Stimulated activated CD4-positive, alpha-beta T cell treated with anti-CD3 and anti-CD28 coated beads, Interleukin-12 subunit alpha, Interleukin-12 subunit beta, amount 100 ng/mL, for 48 hours (primary cell): ENCODE data around the gene RNF220.

Source experiments
- DNase-seq, 3 donors: peaks; one replicate each; pipeline ENCODE4 v3.0.0-alpha.2; 2020; ENCODE audit warnings: low read depth in 2 of 3, low spot score in 1 of 3

RNF220 gene

GRCh38 chr1:44431861-44432260 lies 26.8 kb downstream of the RNF220 start:
- DNase-seq = no peak

DNA sequence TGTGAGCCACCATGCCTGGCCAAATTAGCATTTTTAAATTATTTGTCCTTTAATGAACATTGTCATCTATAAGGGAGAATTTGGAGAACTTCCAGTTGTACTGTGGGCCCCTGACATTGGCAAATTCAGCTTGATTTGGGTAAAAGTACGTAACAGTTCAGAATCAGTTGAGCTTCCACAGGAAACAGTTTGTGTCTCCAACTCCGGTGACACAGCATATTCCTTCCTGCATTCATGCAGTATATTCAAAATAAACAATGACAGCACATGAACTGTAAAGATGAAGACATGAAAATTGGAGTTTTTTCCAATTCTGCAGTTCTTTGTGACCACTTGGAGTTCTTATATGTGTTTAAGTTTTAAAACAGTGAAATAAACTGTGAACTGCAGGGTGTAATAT lies 28.2 kb downstream of the RNF220 start:
- no peak for DNase-seq

GRCh38 chr1:44436401-44437106 lies 31.5 kb downstream of the RNF220 start:
- no peak for DNase-seq

DNA sequence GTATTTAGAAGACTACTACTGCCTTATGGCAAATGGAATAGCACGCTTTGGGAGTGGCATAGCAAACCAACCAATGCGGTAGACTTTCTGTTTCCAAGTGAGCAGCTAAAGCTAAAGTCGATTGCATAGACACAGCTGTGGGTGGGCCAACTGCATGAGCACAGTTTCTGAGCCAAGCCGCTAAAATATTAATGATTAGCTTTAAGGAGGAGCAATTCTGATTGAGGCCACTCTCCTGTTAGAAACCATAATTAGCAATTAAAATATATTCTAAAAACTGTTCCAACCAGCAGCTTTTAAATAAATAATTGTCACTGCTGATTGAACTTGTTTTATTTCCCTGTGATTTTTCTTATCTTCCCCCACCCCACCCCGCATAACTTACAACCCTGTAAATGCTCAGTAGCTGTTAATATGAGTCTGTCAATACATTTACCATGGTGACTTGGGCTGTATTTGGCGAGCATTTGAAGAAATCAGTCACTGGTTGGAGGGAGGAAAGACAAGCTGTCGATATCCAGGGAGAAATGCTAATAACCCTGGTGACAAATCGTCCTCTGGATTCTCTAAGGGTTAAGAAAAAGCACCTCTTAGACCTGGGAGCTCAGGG lies 32.2 kb downstream of the RNF220 start:
- no peak for DNase-seq

DNA sequence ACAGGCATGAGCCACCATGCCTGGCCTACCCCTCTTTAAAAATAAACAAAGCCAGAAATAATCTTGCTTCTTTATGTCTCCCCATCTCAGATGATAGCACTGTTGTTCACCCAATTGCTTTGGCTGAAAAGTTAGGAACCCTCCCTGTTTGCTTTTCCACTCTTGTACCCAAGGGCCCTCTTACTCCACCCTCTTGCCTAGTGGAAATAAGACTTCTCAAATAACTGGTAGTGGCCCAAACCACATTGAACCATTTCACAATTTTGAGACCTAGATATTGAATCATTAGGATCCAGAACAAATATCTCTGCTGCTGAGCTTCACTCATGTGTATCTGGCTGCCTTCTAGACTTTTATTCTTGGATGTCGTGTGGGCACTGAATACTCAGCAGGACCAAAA lies 37.7 kb downstream of the RNF220 start:
- no peak for DNase-seq

DNA sequence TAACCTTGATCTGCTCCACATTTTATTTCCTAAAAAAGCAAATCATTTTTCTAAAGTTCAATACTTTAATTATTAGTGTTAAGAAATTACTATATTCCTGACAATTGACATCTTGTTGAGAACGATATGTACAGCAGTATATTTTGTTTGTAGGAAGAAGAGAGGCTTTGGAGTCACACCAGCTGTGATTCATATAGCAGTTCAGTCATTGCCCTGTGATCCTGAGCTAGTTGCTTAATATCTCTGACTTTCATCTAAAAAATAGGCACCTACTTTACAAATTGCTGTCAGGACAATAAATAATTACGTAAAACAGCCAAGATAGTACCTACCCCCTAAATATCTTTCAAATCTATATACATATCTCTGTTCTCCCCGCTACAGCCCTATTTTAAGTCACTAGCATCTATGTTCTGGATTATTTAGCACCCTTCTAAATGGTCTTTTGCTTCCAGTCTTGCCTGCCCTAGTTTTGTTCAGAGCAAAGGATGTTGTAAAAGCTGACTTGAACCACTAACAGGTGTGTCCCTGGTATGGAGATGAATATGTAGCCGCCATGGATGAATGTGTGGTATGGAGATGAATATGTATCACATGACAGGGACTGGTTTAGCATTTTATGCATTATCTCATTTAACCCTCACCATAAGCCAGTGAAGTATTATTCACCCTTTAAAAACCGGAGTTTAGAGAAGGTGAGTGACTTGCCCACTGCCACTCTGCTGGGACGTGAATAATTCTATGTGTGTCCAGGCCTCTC lies 42.2 kb downstream of the RNF220 start:
- DNase-seq = no peak

DNA sequence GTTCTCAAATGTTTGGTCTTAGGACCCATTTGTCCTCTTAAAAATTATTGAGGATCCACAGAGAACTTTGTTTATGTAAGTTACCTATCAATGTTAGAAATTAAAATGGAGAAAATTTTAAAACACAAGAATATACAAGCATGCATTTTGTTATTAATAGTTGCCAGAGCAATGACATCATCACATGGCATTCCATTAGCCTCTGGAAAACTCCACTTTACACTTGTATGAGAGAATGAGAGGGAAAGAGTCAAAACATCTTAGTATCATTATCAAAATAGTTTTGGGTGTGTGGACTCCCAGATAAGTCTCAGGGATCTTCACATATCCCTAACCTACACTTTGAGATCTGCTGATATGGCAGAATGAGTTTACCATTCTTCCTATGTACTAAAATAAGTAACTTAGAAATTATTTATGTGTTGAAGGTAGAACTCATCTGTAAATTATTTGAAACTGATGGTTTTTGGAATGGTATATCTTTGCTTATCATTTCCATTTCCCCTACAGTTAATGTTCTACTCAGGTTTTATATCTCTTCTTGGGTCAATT lies 48.8 kb downstream of the RNF220 start:
- no peak for DNase-seq

DNA sequence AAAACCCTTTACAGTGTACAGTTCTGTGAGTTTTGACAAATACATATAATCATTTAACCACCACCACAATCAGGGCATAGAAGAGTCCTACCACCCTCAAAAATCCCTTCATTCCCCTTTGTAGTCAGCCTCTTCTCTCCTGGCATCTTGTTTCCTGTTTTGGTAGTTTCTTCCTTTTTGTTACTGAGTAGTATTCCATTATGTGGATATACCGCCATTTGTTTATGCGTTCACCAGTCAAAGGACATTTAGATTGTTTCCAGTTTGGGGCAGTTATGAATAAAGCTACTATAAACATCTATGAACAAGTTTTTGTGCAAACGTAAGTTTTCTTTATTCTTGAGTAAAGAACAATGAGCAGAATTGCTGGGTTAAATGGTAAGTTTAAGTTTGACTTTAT lies 49.6 kb downstream of the RNF220 start:
- no peak for DNase-seq

DNA sequence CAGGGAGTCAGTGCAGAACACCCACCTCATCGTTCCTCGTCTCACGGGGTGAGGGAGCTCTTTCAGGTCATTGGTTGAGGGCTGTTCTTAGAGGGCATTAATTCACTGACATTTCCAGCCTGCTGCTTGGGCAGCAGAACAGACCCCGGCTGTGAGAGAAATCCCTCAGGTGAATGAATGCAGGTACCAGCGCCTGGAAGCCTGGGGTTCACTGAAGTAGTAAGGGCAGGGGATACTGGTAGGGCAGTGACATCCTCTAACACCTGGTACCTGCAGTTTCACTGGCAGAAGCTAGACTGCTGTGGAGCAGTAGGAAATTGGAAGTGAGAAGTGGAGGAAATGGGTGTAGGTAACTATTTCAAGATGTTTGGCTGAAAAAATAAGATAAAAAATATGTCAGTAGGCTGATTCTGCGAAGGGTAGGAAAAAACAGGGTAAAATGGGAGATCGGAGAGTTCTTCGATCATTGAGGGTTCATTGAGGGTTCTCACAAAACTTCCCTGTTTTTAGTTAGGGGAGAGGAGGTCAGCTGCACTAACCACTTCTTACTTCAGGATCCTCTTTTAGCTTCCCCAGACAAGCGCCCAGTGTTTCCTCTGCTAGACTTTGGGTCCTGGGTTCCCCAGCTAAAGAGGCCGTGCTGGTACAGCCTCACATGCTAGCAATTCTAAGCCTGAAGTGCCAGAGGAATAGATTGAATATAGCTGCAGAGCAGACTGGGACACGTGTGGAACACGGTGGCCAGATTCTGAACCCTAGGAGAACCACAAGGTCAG lies 55.2 kb downstream of the RNF220 start:
- no peak for DNase-seq

DNA sequence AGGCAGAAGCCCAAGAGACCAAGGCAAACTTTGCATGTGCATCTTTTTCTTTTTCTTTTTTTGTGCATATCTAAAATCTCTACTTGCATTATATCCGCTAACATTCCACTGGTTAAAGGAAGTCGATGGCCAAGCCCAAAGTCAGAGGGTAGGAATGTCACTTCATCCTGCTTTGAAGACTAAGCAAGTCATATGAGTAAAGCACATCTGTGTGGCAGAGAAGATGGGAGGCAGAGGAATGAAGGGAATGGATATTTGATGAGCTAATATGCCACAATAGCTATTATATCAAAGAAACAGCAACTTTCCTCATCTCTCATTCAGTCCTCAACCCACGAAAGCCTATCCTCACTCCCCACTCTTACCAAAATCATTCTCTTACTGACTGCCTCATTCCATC lies 59.3 kb downstream of the RNF220 start:
- no peak for DNase-seq

DNA sequence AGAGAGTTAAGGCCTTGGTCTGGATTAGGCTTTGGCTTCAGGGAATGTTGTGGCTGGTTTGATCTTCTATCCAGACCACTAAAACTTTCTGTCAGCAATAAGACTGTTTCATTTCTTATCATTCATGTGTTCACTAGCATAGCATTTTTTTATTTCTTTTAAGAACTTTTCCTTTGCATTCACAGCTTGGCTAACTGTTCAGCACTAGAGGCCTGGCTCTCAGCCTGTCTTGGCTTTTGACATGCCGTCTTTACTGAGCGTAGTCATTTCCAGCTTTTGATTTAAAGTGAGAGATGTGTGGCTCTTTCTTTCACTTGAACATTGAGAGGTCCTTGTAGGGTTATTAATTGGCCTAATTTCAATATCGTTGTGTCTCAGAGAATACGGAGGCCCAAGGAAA lies 62.5 kb downstream of the RNF220 start:
- DNase-seq = no peak

DNA sequence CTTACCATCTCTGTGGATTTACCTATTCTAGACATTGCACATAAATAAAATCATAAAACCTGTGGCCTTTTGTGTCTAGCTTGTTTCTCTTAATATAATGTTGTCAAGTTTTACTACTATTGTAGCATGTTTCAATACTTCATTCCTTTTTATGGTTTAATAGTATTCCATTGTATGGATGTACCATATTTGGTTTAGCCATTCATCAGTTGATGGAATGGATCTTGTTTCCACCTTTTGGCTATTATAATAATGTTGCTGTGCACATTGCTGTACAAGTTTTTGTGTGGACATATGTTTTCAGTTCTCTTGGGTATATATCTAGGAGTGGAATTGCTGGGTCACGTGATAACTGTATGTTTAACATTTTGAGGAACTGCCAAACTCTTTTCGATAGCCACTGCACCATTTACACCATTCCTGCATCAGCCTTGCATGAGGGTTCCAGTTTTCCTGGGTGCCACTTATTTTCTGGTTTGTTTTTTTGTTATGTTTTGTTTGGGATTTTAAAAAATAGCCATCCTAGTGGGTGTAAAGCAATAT lies 66.9 kb downstream of the RNF220 start:
- no peak for DNase-seq

- no peak for DNase-seq
Measured at GRCh38 chr1:44472620-44473525, 67.8 kb downstream of the RNF220 start.

GRCh38 chr1:44476891-44477290 lies 71.8 kb downstream of the RNF220 start:
- DNase-seq = no peak

DNA sequence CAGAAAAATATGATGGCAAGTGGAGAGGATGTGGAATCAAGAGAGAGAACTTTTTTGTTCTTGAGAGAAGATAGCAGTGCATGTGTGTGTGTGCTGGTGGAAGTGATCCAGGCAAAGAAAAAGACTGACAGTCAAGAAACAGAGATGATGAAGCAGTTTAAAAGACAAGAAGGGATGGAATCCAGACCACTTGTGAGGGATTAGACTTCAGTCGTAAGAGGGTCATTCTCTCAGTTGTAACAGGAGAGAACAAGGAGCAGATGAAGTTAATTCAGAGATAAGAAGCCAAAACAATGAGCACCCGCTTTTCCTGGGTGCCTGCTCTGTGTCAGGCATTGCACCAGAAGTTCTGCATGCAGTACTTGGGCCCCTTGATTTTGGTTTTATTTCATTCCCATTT lies 76.6 kb downstream of the RNF220 start:
- DNase-seq = no peak

- no peak for DNase-seq
Measured at GRCh38 chr1:44483089-44483874, 78.2 kb downstream of the RNF220 start.

DNA sequence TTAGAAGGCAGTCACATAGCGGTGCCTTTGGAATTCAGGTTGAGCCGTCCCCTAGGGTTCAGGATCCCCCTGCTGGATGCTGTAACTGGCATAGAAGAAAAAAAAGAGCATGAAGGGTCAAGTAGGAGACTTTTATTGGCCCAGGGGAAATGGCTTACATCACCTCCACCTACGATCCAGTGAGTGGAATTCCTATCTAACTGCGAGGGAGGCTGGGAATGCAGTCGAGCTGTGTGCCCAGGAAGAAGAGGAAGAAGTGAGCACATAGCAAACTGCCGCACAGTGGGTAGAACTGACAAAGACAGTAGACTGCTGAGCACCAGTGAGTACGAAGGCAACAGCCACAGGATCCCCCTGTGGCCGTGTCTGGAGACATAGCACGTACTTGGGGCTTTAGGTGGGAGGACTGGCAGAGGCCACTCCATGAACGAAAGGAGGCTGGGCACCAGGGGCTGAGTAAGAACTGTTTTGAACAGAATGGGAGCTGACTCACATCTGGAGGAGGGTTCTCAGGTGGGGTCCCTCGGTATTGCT lies 79.2 kb downstream of the RNF220 start:
- no peak for DNase-seq

DNA sequence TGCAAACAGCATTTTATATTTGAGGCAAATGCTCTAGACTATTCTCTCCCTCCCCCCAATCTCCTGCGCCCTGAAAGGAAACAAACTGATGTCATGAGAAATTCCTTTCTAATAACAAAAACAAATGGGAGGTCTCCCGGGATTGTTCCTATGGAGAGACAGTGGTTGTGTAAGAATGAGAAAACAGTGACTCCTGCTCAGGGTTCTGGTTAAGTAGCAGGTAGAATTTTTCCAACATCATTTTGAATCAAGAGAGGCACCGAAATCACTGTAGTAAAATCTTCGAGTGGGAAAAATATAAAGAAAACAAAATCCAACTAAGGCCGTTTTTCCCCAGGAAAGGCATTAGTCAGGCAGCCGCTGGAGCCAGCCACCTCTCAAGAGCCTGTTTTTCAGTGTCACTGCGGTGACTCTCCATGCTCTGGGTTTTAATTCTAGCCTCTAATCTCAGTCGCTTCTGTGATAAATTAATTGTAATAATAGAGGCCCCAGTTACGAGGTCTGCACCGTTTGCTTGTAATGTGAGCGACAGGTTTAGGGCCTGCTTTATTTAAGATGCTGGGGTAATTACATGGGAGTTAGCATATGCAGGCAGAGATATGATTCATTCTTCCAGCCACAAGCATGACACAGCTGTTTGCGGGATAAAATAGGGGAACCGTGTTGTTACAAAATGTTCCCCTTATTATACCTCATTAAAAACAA lies 80.3 kb downstream of the RNF220 start:
- DNase-seq = no peak
